SK-N-SH treated with all-trans-retinoic acid at 6 μM for 48 hours (cell line): Measurements from ENCODE around the gene TNRC6A.

Experiments used
- ARNTL ChIP-seq: fragments of 450-650 bp; formaldehyde crosslinking; IDR thresholded peaks from 2 replicates; pipeline ENCODE4 v1.5.0; 2020; ENCODE audit warnings: low read depth, mild to moderate bottlenecking, moderate library complexity, borderline replicate concordance
- BACH2 ChIP-seq: fragments of 250-450 bp; sonication (Bioruptor Pico); IDR thresholded peaks from 2 replicates; pipeline ENCODE4 v1.9.0; 2021; ENCODE audit warnings: mild to moderate bottlenecking, borderline replicate concordance
- CSRNP3 ChIP-seq: fragments of 250-450 bp; sonication (Bioruptor Pico); IDR thresholded peaks from 2 replicates; pipeline ENCODE4 v1.5.1; 2021; ENCODE audit warnings: mild to moderate bottlenecking, moderate library complexity
- PATZ1 ChIP-seq: fragments of 250-450 bp; sonication (Bioruptor Pico); IDR thresholded peaks from 2 replicates; pipeline ENCODE4 v1.8.0; 2020; ENCODE audit warnings: mild to moderate bottlenecking, moderate library complexity, borderline replicate concordance
- RARB ChIP-seq: fragments of 250-450 bp; sonication (Bioruptor Pico); IDR thresholded peaks from 2 replicates; pipeline ENCODE4 v1.8.0; 2021; ENCODE audit warnings: mild to moderate bottlenecking, moderate library complexity
- ZC3H10 ChIP-seq: fragments of 250-450 bp; sonication (Bioruptor Pico); IDR thresholded peaks from 2 replicates; pipeline ENCODE4 v1.5.1; 2021; ENCODE audit warnings: mild to moderate bottlenecking, moderate library complexity

GRCh38 chr16:24805484-24805883, 76.0 kb downstream of the TNRC6A start:
- TF ChIP-seq BACH2 (CRISPR knock-in tag) (no peak), ARNTL (CRISPR knock-in tag) (no peak), RARB (CRISPR knock-in tag) (no peak), CSRNP3 (no peak), PATZ1 (CRISPR knock-in tag) (no peak), ZC3H10 (no peak)
